Heart right ventricle (tissue), 16 donors: ENCODE measurements around the gene TSPYL6. TPM values are rescaled to one million over a fixed set of nuclear protein-coding genes. Genes with fewer than 3 reads are reported as not detected.
"Not testable (repeated sequence)": the region's sequence is repeated elsewhere in the genome, so short reads cannot be mapped to it uniquely, and the experiment has no call there.

Experiments used
- ATAC-seq, 8 donors: fragments of 200-7000 bp; cut with Tn5 transposase; one replicate each; pipeline ENCODE4 v1.9.1; 2020; ENCODE audit warnings: mild to moderate bottlenecking in 8 of 8, moderate library complexity in 8 of 8, moderate number of reproducible peaks in 1 of 8
- DNase-seq, 2 donors: peaks; one replicate each; pipeline ENCODE4 v3.0.0-alpha.2; 2020
- H3K27ac ChIP-seq, 10 donors: fragments of 200-600 bp; sonication (generic) in 2 of 10; one replicate each; pipeline versions ENCODE4 v1.5.0 to v1.8.0; 2020 to 2022; ENCODE audit warnings: mild to moderate bottlenecking in 3 of 10
- H3K27me3 ChIP-seq, 7 donors: fragments of 200-600 bp; one replicate each; pipeline ENCODE4 v1.8.0; 2021 to 2022; ENCODE audit warnings: mild to moderate bottlenecking in 2 of 7
- H3K36me3 ChIP-seq, 9 donors: fragments of 200-600 bp; sonication (generic) in 1 of 9; one replicate each; pipeline versions ENCODE4 v1.5.0 to v1.8.0; 2020 to 2022; ENCODE audit warnings: mild to moderate bottlenecking in 2 of 9
- H3K4me1 ChIP-seq, 9 donors: fragments of 200-600 bp; sonication (generic) in 1 of 9; one replicate each; pipeline versions ENCODE4 v1.5.0 to v1.8.0; 2020 to 2022; ENCODE audit warnings: mild to moderate bottlenecking in 4 of 9
- H3K4me3 ChIP-seq, 10 donors: fragments of 200-600 bp; sonication (generic) in 2 of 10; one replicate each; pipeline versions ENCODE4 v1.5.0 to v1.8.0; 2020 to 2022; ENCODE audit warnings: mild to moderate bottlenecking in 7 of 10, moderate library complexity in 2 of 10
- H3K9me3 ChIP-seq, 11 donors: fragments of 200-600 bp in 10 of 11; sonication (generic) in 2 of 11; one replicate each; pipeline versions ENCODE4 v1.5.0 to v1.8.0; 2013 to 2022; ENCODE audit warnings: mild to moderate bottlenecking in 2 of 11, control low read depth in 1 of 11, moderate library complexity in 1 of 11
- CTCF ChIP-seq, 9 donors: fragments of 200-600 bp; sonication (generic) in 2 of 9; IDR thresholded peaks; one replicate each; pipeline versions ENCODE4 v1.5.0 to v1.8.0; 2021 to 2022; ENCODE audit warnings: antibody characterized with exemption in 9 of 9, mild to moderate bottlenecking in 5 of 9, moderate library complexity in 1 of 9
- whole genome bisulfite sequencing, 2 donors: extraction: QIAGEN DNeasy Blood & Tissue Kit; methylation state at CpG; one replicate each; pipeline ENCODE4 v1.1.7; 2013; ENCODE audit warnings: inconsistent platforms in 1 of 2; 5-methylcytosine and 5-hydroxymethylcytosine counted together
- intact Hi-C, 10 donors: fragments of 100-400 bp; cut with DNase I; formaldehyde crosslinking; loops; one replicate each; pipeline versions ENCODE4 v1.11.1 to v1.14.2; 2022
- polyA plus RNA-seq, 2 donors: library from polyadenylated mRNA; stranded (reverse); fragments of 200-250 nt; gene quantifications; one replicate each; pipeline ENCODE4 v1.2.3, GENCODE V29; 2013
- total RNA-seq, 10 donors: library from RNA; stranded (reverse); fragmentation: NEBNext Ultra II Directional in 3 of 10; extraction: Animal tissue kit (Norgen Biotek cat#: 25700) in 3 of 10; gene quantifications; one replicate each; pipeline versions ENCODE4 v1.2.1 to v1.2.4, GENCODE V29; 2021 to 2023
- donor health status: Arrhythmogenic right ventricular cardiomyopathy.
- donor health status: ischemic (EF 13 %, LVEDD 7.1; RV severe dilation, severe dysfunction).
- donor health status: healthy with polysubstance abuse.
- donor health status: DM: no; HTN: yes; CAD: no.
- donor health status: DM: no; HTN: no; CAD: no.
- donor health status: ischemic (EF 25% LVEDD 6.9; RV normal size, moderate dysfunction).
- donor health status: ischemic (EF 25% LVEDD 5.7; RV mildly dilated, moderate dysfunction).
- donor health status: healthy.
- donor health status: DM: yes; HTN: yes; CAD: no.
- donor health status: Ischemic cardiomyopathy.
- donor health status: ischemic (EF 35%, LVEDD 5.7; RV mildly dilated, moderate dysfunction).
- donor health status: nonischemic (EF 11% LVEDD 7.7; RV severe dilation, severe dysfunction).
- donor health status: DM: yes; HTN: yes; CAD: no.
- donor health status: PGD.
- donor health status: ischemic (EF 29% LVEDD 5.4; RV normal size, mild dysfunction).
- donor health status: nonischemic (EF 23%, LVEDD 6.1; RV moderate dilation, normal function).

Gene TSPYL6
- total and polyA plus RNA-seq, 12 donors = 0.01 to 0.22 (median 0.20) TPM; not detected in 7

GRCh38 chr2:54271843-54272627 is 16.0 kb upstream of the TSPYL6 start:
- intact Hi-C loops = no loop called here
- ATAC-seq (no peak), DNase-seq (no peak)
- no peak for TF ChIP-seq CTCF (IDR thresholded peaks at IDR 0.05)
- Histone ChIP-seq H3K27me3 (no peaks in the 10 kb centered on the region), H3K4me1 (peaks cover 0 to 16% (median 0%) of the 10 kb centered on the region in 9 donors), H3K9me3 (no peaks in the 10 kb centered on the region), H3K27ac (no peak overlapping the region), H3K36me3 (peaks cover 0 to 6% (median 0%) of the 10 kb centered on the region in 9 donors), H3K4me3 (no peak overlapping the region)
- WGBS, 2 donors = 94 to 95% methylated on average over 6 of the region's 6 CpGs

- H3K27me3 ChIP-seq = no peaks in the 10 kb centered on the region
- ATAC-seq = no peak
- WGBS, 2 donors = 95 to 96% methylated on average over 4 of the region's 4 CpGs
Observed at GRCh38 chr2:54271189-54271588, 15.2 kb upstream of the TSPYL6 start.

GRCh38 chr2:54267577-54267976 is 11.5 kb upstream of the TSPYL6 start:
- peak overlapping the region in 2 of 10 donors; percentile 12 to 25 for H3K27ac ChIP-seq
- H3K4me1 ChIP-seq = peaks cover 0 to 12% (median 0%) of the 10 kb centered on the region in 9 donors
- H3K36me3 ChIP-seq = no peaks in the 10 kb centered on the region
- H3K27me3 ChIP-seq = no peaks in the 10 kb centered on the region
- no peak overlapping the region for H3K4me3 ChIP-seq
- intact Hi-C loops = no loop called here
- peaks cover 0 to 4% (median 0%) of the 10 kb centered on the region in 11 donors for H3K9me3 ChIP-seq
- no peak for TF ChIP-seq CTCF (IDR thresholded peaks at IDR 0.05)
- WGBS, 2 donors = 43 to 58% methylated on average over 1 of the region's 1 CpG
- ATAC-seq (no peak), DNase-seq (no peak)

More at GRCh38 chr2:54271189-54271588, 15.2 kb upstream of the TSPYL6 start:
- H3K4me3 ChIP-seq = no peak overlapping the region
- H3K9me3 ChIP-seq = no peaks in the 10 kb centered on the region
- no peak overlapping the region for H3K27ac ChIP-seq
- intact Hi-C loops = no loop called here
- no peak for TF ChIP-seq CTCF (IDR thresholded peaks at IDR 0.05)
- no peak for DNase-seq
- H3K4me1 ChIP-seq = peaks cover 0 to 16% (median 0%) of the 10 kb centered on the region in 9 donors
- peaks cover 0 to 6% (median 0%) of the 10 kb centered on the region in 9 donors for H3K36me3 ChIP-seq

- H3K27ac ChIP-seq, H3K36me3 ChIP-seq, DNase-seq, H3K27me3 ChIP-seq, ATAC-seq, intact Hi-C loops, H3K4me3 ChIP-seq, H3K9me3 ChIP-seq: not testable (repeated sequence)
- WGBS, 2 donors = 63 to 82% methylated on average over 1 of the region's 1 CpG
- H3K4me1 ChIP-seq = peaks cover 0 to 12% (median 0%) of the 10 kb centered on the region in 9 donors
Observed at GRCh38 chr2:54265081-54265480, 9.1 kb upstream of the TSPYL6 start.
